MCF 10A (cell line): Measurements from ENCODE around the gene ANKRD40. TPM values are rescaled to one million over a fixed set of nuclear protein-coding genes. Genes with fewer than 3 reads are reported as not detected.

ENCODE experiments used
- BruUV-seq: library from RNA; stranded (reverse); fragments of 400-500 nt; replicated peaks from 2 replicates; lab custom pipeline; 2021; lab: Mats Ljungman, UMichigan
- CTCF ChIA-PET: fragments of 300-600 bp; sonication (Branson Sonifier 250); formaldehyde crosslinking; extraction: SDS; loops from one replicate; lab custom pipeline; 2021; ENCODE audit warnings: antibody characterized with exemption, inconsistent platforms; lab: Yijun Ruan, JAX
- POLR2A ChIA-PET: fragments of 300-600, 350-650 bp; sonication (Branson Sonifier 250); formaldehyde crosslinking; extraction: SDS; loops from one replicate; lab custom pipeline; 2020; ENCODE audit warnings: antibody characterized with exemption, inconsistent platforms; lab: Yijun Ruan, JAX
- DNase-seq: peaks from one replicate; pipeline ENCODE4 v3.0.0-alpha.2; 2018; ENCODE audit not compliant: unreplicated experiment
- H3K27ac Mint-ChIP-seq: one replicate; pipeline ENCODE4 v1.8.0; 2022; ENCODE audit warnings: mild to moderate bottlenecking, low read depth, mixed read lengths; ENCODE audit not compliant: unreplicated experiment
- H3K27me3 Mint-ChIP-seq: one replicate; pipeline ENCODE4 v1.8.0; 2022; ENCODE audit warnings: mixed read lengths; ENCODE audit not compliant: insufficient read depth, unreplicated experiment
- H3K36me3 Mint-ChIP-seq: one replicate; pipeline ENCODE4 v1.8.0; 2022; ENCODE audit warnings: mild to moderate bottlenecking, moderate library complexity, mixed read lengths; ENCODE audit not compliant: insufficient read depth, unreplicated experiment
- H3K4me1 Mint-ChIP-seq: one replicate; pipeline ENCODE4 v1.8.0; 2022; ENCODE audit warnings: mixed read lengths; ENCODE audit not compliant: insufficient read depth, unreplicated experiment
- H3K4me3 Mint-ChIP-seq: one replicate; pipeline ENCODE4 v1.8.0; 2022; ENCODE audit warnings: mild to moderate bottlenecking, moderate library complexity, mixed read lengths; ENCODE audit not compliant: unreplicated experiment
- H3K9me3 Mint-ChIP-seq: one replicate; pipeline ENCODE4 v1.8.0; 2022; ENCODE audit warnings: mixed read lengths; ENCODE audit not compliant: unreplicated experiment
- CTCF ChIP-seq: fragments of 200-600 bp; IDR thresholded peaks from one replicate; pipeline ENCODE4 v1.8.0; 2022; ENCODE audit warnings: antibody characterized with exemption, mild to moderate bottlenecking; ENCODE audit not compliant: unreplicated experiment
- intact Hi-C: fragments of 100-400 bp; cut with micrococcal nuclease; formaldehyde crosslinking; loops from 2 replicates; pipeline ENCODE4 v1.14.1; 2022
- total RNA-seq: library from RNA; stranded (reverse); gene quantifications from 2 replicates; pipeline ENCODE4 v1.2.3, GENCODE V29; 2022

Gene ANKRD40
- total RNA-seq, 1 experiment from 2014 or later = 42.2 TPM

GRCh38 chr17:50662632-50663225, 45.0 kb downstream of the ANKRD40 start:
- H3K9me3 Mint-ChIP-seq = no peaks in the 10 kb centered on the region
- H3K4me1 Mint-ChIP-seq = peaks cover 52% of the 10 kb centered on the region
- H3K36me3 Mint-ChIP-seq = peaks cover 28% of the 10 kb centered on the region
- DNase-seq = no peak
- no peak for TF ChIP-seq CTCF
- no peaks in the 10 kb centered on the region for H3K27me3 Mint-ChIP-seq
- POLR2A ChIA-PET = interaction anchor here (0.7 to 5.5 kb wide), 10 partner anchors 8 to 175 kb away, joined by 3 to 96 read pairs (median 5); partner anchors contain the start of gene ANKRD40
- CTCF ChIA-PET = interaction anchor here (0.6 to 2.9 kb wide), 7 partner anchors 8 to 32 kb away, joined by 3 to 16 read pairs (median 6); no protein-coding TSS in a partner anchor
- BruUV-seq = no TSS peak
- H3K4me3 Mint-ChIP-seq = no peak overlapping the region
- intact Hi-C loops = loop anchor here (1.0 kb wide), 1 partner anchor 23 kb away; no protein-coding TSS in a partner anchor
- H3K27ac Mint-ChIP-seq = peak overlapping the region; percentile 77

GRCh38 chr17:50661795-50662391, 45.8 kb downstream of the ANKRD40 start:
- Mint-ChIP-seq H3K4me3 (peak overlapping the region; percentile 47), H3K27me3 (no peaks in the 10 kb centered on the region), H3K9me3 (no peaks in the 10 kb centered on the region), H3K4me1 (peaks cover 45% of the 10 kb centered on the region), H3K27ac (peak overlapping the region; percentile 77), H3K36me3 (peaks cover 32% of the 10 kb centered on the region)
- TF ChIP-seq CTCF = no peak
- intact Hi-C loops = loop anchor here (1.0 kb wide), 1 partner anchor 23 kb away; no protein-coding TSS in a partner anchor
- peak; percentile 99 for DNase-seq
- no TSS peak for BruUV-seq
- ChIA-PET CTCF (interaction anchor here (0.5 to 2.9 kb wide), 12 partner anchors 9 to 102 kb away, joined by 3 to 16 read pairs (median 4); partner anchors contain the start of gene CACNA1G), POLR2A (interaction anchor here (0.6 to 5.5 kb wide), 14 partner anchors 9 to 182 kb away, joined by 3 to 96 read pairs (median 5); partner anchors contain the start of genes ANKRD40 and LUC7L3)

DNA sequence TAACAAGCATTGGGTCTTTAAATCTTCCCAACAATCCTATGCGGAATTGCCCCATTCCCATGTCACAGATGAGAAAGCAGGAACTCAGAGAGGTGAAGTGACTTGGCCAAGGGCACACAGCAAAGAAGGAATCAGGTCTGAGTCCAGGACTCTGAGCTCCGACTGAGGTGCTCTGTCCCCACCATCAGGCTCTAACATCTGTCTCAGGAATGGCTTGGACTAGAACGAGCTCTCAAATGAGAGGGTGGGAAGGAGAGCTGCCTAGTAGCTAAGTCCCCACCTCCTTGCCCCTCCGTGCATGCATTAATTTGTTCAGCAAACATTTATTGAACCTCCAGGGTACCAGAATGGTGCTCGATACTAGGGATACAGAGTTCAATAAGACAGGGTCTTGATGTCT, 46.4 kb downstream of the ANKRD40 start:
- Mint-ChIP-seq H3K36me3 (peaks cover 28% of the 10 kb centered on the region), H3K27ac (peak overlapping the region; percentile 77), H3K27me3 (no peaks in the 10 kb centered on the region), H3K4me1 (peaks cover 41% of the 10 kb centered on the region), H3K9me3 (no peaks in the 10 kb centered on the region), H3K4me3 (peak overlapping the region; percentile 47)
- TF ChIP-seq CTCF = no peak
- BruUV-seq = no TSS peak
- POLR2A ChIA-PET = interaction anchor here (0.6 to 5.5 kb wide), 14 partner anchors 8 to 182 kb away, joined by 3 to 96 read pairs (median 5); partner anchors contain the start of genes ANKRD40 and LUC7L3
- intact Hi-C loops = no loop called here
- CTCF ChIA-PET = interaction anchor here (0.6 to 2.9 kb wide), 11 partner anchors 9 to 101 kb away, joined by 3 to 16 read pairs (median 4); partner anchors contain the start of gene CACNA1G
- DNase-seq = no peak

DNA sequence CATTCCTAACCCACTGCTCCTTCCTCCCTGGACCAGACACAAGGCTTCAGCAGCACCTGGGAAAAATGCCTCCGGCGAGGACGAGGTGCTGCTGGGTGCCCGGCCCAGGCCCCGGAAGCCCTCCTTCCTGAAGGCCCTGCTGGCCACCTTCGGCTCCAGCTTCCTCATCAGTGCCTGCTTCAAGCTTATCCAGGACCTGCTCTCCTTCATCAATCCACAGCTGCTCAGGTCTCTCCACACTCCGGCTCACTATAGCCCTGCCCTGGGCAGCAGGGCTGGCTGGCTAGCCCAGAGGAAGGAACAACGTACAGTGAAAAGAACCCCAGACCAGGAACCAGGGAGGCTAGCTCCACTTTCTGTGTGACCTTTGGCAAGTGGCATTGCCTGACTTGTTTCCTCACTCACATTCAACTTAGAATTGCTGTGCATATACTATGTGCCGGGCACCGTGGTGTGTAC, 46.8 kb downstream of the ANKRD40 start:
- Mint-ChIP-seq H3K36me3 (peaks cover 29% of the 10 kb centered on the region), H3K9me3 (no peaks in the 10 kb centered on the region), H3K27ac (peak overlapping the region; percentile 77), H3K4me3 (no peak overlapping the region), H3K4me1 (peaks cover 41% of the 10 kb centered on the region), H3K27me3 (no peaks in the 10 kb centered on the region)
- POLR2A ChIA-PET = interaction anchor here (0.5 to 5.5 kb wide), 11 partner anchors 10 to 205 kb away, joined by 3 to 96 read pairs (median 6); partner anchors contain the start of genes ANKRD40, LUC7L3 and TOB1
- intact Hi-C loops = no loop called here
- no TSS peak for BruUV-seq
- CTCF ChIA-PET = interaction anchor here (0.6 to 2.9 kb wide), 13 partner anchors 9 to 264 kb away, joined by 3 to 16 read pairs (median 4); partner anchors contain the start of genes CACNA1G and LRRC59
- DNase-seq = no peak
- no peak for TF ChIP-seq CTCF
